ENCODE measurements around the gene HTR2B.

Gene HTR2B

DNA sequence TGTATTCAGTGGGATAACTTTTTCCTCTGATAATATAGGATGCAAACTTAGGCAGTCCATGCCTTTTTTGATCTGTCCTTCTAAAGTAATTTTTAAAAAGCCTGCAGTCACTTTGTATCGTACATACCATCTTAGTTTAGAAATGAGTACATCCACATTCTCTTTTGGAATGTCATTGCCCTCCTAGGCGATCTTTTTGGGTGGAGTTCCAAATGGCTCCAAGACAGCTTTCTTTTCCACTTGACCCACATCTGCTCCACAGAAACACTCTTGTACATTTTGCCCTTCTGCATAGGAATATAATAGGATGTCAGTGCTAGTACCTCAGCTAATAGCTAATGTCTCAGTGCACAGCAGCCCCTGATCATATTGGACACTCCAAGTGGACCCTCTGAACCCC is 21.8 kb upstream of the HTR2B start:
- TF ChIP-seq SIN3A (IDR thresholded peaks at IDR 0.05; ENCODE audit: borderline replicate concordance, insufficient read depth, low read length) (no peak), POLR2AphosphoS5 (IDR thresholded peaks at IDR 0.05; ENCODE audit: low read depth, low read length) (no peak), FOXP2 (optimal IDR thresholded peaks at IDR 0.05; ENCODE audit: borderline replicate concordance, extremely low read depth, extremely low read length, insufficient read depth) (no peak), TAF1 (IDR thresholded peaks at IDR 0.05; ENCODE audit: borderline replicate concordance, insufficient read depth, low read length) (no peak)
- TF ChIP-seq, protein P1, sequence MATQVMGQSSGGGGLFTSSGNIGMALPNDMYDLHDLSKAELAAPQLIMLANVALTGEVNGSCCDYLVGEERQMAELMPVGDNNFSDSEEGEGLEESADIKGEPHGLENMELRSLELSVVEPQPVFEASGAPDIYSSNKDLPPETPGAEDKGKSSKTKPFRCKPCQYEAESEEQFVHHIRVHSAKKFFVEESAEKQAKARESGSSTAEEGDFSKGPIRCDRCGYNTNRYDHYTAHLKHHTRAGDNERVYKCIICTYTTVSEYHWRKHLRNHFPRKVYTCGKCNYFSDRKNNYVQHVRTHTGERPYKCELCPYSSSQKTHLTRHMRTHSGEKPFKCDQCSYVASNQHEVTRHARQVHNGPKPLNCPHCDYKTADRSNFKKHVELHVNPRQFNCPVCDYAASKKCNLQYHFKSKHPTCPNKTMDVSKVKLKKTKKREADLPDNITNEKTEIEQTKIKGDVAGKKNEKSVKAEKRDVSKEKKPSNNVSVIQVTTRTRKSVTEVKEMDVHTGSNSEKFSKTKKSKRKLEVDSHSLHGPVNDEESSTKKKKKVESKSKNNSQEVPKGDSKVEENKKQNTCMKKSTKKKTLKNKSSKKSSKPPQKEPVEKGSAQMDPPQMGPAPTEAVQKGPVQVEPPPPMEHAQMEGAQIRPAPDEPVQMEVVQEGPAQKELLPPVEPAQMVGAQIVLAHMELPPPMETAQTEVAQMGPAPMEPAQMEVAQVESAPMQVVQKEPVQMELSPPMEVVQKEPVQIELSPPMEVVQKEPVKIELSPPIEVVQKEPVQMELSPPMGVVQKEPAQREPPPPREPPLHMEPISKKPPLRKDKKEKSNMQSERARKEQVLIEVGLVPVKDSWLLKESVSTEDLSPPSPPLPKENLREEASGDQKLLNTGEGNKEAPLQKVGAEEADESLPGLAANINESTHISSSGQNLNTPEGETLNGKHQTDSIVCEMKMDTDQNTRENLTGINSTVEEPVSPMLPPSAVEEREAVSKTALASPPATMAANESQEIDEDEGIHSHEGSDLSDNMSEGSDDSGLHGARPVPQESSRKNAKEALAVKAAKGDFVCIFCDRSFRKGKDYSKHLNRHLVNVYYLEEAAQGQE (IDR thresholded peaks at IDR 0.05; ENCODE audit: insufficient read depth in 1 of 2, low read depth in 2 of 2, low read length in 2 of 2), result no peak

- TF ChIP-seq, protein P1 (IDR thresholded peaks at IDR 0.05; ENCODE audit: insufficient read depth in 1 of 2, low read depth in 2 of 2, low read length in 2 of 2), result no peak
- TF ChIP-seq SIN3A (IDR thresholded peaks at IDR 0.05; ENCODE audit: borderline replicate concordance, insufficient read depth, low read length) (no peak), POLR2AphosphoS5 (IDR thresholded peaks at IDR 0.05; ENCODE audit: low read depth, low read length) (no peak), TAF1 (IDR thresholded peaks at IDR 0.05; ENCODE audit: borderline replicate concordance, insufficient read depth, low read length) (no peak), FOXP2 (optimal IDR thresholded peaks at IDR 0.05; ENCODE audit: borderline replicate concordance, extremely low read depth, extremely low read length, insufficient read depth) (no peak)
Observed at GRCh38 chr2:231144896-231145295, 20.1 kb upstream of the HTR2B start.

DNA sequence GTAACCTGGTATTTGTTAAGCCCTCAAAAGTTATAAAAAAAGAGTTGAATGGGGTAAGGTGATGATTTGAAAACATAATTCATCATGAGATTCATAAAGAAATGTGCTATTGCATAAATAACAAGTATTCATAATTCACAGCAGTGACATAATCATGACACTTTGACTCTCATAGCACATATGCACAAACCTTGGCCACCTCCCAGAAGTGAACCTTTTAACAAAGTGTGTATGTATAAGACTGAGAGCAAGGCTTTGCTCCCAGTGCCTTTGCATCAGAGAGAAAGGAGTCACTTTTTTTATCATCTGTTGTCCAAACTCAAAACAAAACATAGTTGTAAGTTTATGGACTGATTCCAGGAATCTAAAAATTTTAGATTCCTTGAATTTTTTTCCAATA is 15.0 kb upstream of the HTR2B start:
- TF ChIP-seq FOXP2 (optimal IDR thresholded peaks at IDR 0.05; ENCODE audit: borderline replicate concordance, extremely low read depth, extremely low read length, insufficient read depth) (no peak), TAF1 (IDR thresholded peaks at IDR 0.05; ENCODE audit: borderline replicate concordance, insufficient read depth, low read length) (no peak), POLR2AphosphoS5 (IDR thresholded peaks at IDR 0.05; ENCODE audit: low read depth, low read length) (no peak), SIN3A (IDR thresholded peaks at IDR 0.05; ENCODE audit: borderline replicate concordance, insufficient read depth, low read length) (no peak)
- TF ChIP-seq, protein P1 (IDR thresholded peaks at IDR 0.05; ENCODE audit: insufficient read depth in 1 of 2, low read depth in 2 of 2, low read length in 2 of 2), result no peak

- TF ChIP-seq POLR2AphosphoS5 (IDR thresholded peaks at IDR 0.05; ENCODE audit: low read depth, low read length) (no peak), FOXP2 (optimal IDR thresholded peaks at IDR 0.05; ENCODE audit: borderline replicate concordance, extremely low read depth, extremely low read length, insufficient read depth) (no peak), TAF1 (IDR thresholded peaks at IDR 0.05; ENCODE audit: borderline replicate concordance, insufficient read depth, low read length) (no peak), SIN3A (IDR thresholded peaks at IDR 0.05; ENCODE audit: borderline replicate concordance, insufficient read depth, low read length) (no peak)
- TF ChIP-seq, protein P1 (IDR thresholded peaks at IDR 0.05; ENCODE audit: insufficient read depth in 1 of 2, low read depth in 2 of 2, low read length in 2 of 2), result no peak
Observed at GRCh38 chr2:231138699-231139098, 13.9 kb upstream of the HTR2B start.

Data from PFSK-1 (cell line).